Endometrium (tissue), 2 donors: ENCODE measurements around the gene GRAMD4.
"Not testable (repeated sequence)": the region's sequence is repeated elsewhere in the genome, so short reads cannot be mapped to it uniquely, and the experiment has no call there.

ENCODE experiments used
- FAIRE-seq: peaks from 2 replicates; lab custom pipeline; 2012; peaks lifted over from hg19 to GRCh38; lab: Jason Lieb, UNC
- donor health status: control.
- donor health status: control.

Gene GRAMD4

GRCh38 chr22:46620588-46621242 is 529 bp downstream of the GRAMD4 start:
- FAIRE-seq, result no peak

- FAIRE-seq, result not testable (repeated sequence)
Measured at GRCh38 chr22:46621243-46621930, 1.2 kb downstream of the GRAMD4 start.

- no peak for FAIRE-seq
Measured at GRCh38 chr22:46622081-46622521, 1.9 kb downstream of the GRAMD4 start.

GRCh38 chr22:46625113-46625842 is 5.1 kb downstream of the GRAMD4 start:
- no peak for FAIRE-seq

- FAIRE-seq, result no peak
Measured at GRCh38 chr22:46625843-46626349, 5.7 kb downstream of the GRAMD4 start.

GRCh38 chr22:46626356-46626755 is 6.2 kb downstream of the GRAMD4 start:
- FAIRE-seq, result no peak

- FAIRE-seq, result no peak
Measured at GRCh38 chr22:46626911-46627805, 7.0 kb downstream of the GRAMD4 start.

GRCh38 chr22:46627806-46628482 is 7.8 kb downstream of the GRAMD4 start:
- FAIRE-seq, result no peak

- FAIRE-seq, result no peak
Measured at GRCh38 chr22:46628756-46629155, 8.6 kb downstream of the GRAMD4 start.

GRCh38 chr22:46629291-46629690 is 9.1 kb downstream of the GRAMD4 start:
- FAIRE-seq, result no peak

- no peak for FAIRE-seq
Measured at GRCh38 chr22:46631113-46631512, 10.9 kb downstream of the GRAMD4 start.

- FAIRE-seq, result no peak
Measured at GRCh38 chr22:46632646-46633249, 12.6 kb downstream of the GRAMD4 start.

GRCh38 chr22:46633334-46633890 is 13.2 kb downstream of the GRAMD4 start:
- FAIRE-seq, result no peak

- no peak for FAIRE-seq
Measured at GRCh38 chr22:46634011-46634699, 14.0 kb downstream of the GRAMD4 start.

GRCh38 chr22:46634973-46635685 is 14.9 kb downstream of the GRAMD4 start:
- FAIRE-seq, result not testable (repeated sequence)

GRCh38 chr22:46635756-46636155 is 15.6 kb downstream of the GRAMD4 start:
- no peak for FAIRE-seq

GRCh38 chr22:46636221-46637002 is 16.2 kb downstream of the GRAMD4 start:
- no peak for FAIRE-seq
